NCI-H2107 (cell line): Measurements from ENCODE around the gene HS6ST1.

Experiments
- DNase-seq: peaks from one replicate; lab custom pipeline; 2025; lab: John Stamatoyannopoulos, UW

The HS6ST1 gene

DNA sequence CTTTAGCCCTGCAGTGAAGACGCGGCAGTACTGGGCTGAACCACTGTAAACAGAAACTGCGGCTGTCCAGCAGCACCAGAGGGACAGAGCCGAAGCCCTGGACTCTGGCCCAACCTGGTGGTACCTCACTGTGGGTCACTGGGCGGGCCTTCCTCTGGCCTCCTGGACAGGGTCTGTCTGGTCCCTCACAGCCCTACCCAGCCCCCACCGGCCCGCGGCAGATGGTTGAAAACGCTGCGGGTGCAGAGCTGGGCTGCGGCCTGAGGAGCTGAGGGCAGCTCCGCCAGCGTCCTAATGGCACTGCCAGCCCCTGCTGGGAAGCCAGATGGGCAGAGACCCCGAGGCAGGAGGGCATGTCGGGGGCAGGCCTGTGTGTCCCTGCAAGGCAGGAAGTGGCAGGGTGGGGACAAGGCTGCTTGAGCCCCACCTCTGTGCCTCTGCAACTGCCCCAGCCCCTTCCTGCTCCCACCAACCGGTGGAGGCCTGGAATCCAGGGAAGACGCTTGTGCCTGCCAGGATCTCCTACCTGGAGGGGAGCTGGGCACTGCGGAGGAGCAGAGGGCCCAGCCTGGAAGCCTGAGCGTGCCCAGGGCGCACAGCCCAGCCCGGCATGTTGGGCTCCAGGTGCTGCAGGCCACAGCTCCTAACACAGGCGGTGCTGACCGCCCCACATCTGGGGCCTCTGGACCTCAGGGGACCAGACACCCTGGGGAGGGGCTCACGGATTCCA is 36.3 kb downstream of the HS6ST1 start:
- DNase-seq = no peak

DNA sequence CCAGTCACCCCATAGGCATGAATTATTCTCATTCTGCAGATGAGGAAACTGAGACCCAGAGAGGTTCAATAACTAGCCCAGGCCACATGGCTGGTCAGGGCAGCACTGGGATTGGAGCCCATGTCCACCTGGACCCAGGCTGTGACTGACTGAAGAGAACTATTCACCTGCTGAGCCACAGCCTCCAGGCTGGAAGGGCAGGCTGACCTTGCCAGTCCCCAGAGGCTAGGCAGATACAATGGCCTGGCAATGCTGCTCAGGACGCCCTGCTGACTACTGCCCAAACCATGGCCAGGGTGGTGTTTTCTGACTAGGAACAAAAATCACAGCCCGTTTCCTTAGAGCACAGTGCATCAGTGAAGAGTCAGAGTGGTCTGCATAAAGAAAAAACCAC is 36.8 kb downstream of the HS6ST1 start:
- no peak for DNase-seq

DNA sequence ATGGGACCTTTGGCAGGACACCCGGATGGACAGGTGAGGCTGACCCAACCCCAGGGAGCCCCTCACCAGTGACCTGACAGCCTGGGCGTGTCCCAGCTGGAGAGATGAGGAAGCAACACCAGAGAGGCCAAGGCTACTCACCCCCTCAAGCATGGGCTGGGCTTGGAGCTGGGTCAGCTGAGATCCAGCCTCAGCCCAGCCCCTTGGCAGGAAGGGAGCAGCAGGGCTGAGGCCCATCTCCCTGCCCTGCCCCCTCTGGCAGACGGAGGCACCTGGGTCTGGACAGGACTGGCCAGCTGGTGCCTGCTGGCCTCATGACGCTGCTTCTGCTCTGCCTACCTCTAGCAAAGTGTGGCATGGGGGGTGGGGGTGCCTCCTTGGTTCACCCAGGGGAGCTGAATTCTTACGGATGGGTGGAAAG is 37.8 kb downstream of the HS6ST1 start:
- no peak for DNase-seq

DNA sequence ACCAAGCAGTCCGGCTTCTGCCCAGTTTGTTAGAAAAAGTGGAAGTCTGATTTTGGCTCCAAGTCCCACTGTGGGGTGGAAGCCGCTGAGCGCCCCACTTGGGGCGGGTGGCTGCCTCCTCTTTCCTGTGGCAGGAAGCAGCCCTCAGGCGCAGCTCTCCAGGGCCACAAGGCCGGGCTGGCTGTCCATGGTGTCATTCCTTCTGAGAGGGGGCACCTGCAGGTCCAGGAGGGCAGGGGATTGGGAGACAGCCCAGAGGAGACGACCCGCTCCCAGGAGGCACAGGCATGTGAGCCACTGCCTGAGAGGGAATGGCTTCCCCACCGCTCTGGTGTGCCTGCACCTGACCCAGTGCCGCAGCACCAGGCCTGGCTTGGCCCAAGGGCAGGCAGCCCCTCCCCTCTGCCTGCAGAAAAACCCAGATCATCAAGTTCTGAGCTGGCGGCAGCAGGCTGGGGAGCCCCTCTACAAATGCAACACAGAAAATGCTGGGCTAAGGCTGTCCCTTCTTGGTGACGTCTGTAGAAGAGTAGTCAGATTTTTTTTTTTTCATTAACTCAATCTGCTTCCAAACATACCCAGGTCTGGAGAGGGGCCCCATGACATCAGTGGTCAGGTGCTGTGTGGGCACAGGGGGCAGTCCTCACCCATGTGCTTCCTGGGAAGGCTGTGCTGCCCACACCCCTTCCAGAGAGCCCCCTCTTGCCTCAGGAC is 38.4 kb downstream of the HS6ST1 start:
- no peak for DNase-seq

DNA sequence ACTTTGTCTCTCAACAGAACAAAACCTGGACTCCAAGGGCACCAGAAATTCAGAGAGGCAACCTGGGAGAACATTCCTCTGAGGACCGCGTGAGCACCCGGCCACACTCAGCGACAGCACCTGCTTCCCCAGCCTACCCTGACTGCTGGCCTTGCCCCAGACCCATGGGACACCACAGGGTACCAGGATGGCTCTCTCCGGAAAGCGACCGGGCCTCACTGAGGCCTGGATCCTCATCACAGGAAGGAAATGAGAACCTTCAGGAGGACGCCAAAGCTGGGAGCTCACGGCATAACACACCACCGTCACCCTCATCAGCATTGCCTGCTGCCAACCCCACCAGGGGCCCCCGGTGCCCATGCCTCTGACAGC is 38.9 kb downstream of the HS6ST1 start:
- DNase-seq = no peak

DNA sequence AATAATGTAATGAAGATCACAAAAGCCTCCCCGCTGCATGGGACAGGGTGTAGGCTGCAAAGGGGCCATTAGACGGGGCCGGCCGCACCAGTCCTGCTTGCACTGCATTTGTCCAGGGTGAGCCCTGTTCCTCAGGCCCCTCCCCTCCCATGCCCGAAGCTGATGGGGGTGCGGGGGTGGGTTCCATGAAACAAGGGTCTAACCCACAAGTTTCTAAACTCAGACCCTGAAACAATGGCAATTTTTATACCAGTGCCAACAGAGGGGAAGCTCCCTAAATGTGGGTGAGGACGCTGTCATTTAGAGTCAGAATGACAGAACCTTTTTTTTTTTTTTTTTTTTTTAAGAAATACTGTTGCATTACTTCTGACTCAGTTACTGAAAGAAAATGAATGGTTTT is 39.7 kb downstream of the HS6ST1 start:
- DNase-seq = no peak

DNA sequence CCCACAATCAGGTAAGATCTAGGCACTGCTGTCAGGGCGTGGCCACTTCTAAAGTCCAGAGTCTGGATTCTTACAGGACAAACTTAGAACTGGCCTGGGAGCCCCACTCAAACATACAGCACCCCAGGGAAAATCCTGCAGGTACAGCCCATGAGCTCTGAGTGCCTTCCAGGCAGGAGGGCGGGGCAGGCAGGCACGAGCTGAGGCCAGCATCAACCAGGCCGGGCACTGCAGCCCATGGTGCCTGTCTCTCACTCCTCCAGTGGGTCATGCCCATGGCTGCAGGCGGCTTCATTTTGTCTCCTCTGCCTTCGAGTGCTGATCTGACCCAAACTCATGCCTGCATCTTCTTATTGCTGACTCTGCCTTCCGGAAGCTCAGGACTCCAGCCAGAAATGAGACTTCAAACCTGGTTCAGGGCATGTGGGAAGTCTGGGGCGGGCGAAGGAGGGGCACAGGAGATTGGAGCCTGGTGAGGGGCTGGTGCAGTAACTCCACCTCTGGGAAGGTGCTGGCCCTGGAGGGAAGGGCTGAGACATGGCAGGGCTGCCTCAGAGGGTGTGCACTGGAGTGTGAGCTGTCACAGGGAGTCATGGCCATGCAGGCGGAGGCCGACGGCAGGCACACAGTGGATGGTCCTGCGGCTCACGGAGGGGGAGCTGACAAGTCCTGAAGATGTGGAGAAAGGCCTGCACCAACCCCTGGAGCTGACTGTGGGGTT is 40.5 kb downstream of the HS6ST1 start:
- DNase-seq = no peak

DNA sequence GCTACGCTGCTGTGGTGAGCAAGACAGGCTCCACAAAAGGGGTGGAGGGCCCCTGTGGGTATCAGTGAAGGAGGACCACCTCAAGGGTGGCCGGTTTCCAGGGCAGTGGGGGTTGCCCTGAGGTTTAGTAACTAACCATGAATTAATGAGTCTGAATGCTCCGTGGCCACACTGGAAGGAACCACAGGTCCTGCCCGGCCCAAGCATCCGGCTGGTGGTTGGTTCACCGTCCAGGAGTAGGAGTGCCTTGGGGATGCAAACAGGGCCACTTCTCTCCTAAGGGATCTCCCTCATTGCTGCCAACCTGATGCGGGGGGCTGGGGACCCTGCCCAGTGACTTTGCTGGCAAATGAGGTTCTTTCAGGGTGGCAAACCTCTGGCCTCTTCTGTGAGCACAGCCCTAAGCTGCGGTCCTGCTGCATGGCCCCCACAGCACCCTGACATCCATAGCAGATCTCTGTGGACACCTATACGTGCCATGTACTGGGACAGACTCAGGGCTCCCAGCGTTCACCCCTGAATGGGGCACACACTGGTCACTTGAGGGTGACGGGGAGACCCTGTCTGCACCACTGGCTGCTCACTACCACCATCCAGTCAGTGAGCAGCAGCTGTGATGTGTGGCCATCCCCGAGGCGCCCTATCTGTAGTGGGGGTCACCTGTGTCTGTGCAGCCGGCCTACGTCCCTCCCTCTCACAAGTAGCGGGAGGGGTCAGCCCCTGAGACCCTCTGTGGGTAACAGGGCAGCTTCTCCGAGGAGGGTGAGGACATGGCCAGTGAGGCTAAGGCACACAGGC is 41.6 kb downstream of the HS6ST1 start:
- no peak for DNase-seq

DNA sequence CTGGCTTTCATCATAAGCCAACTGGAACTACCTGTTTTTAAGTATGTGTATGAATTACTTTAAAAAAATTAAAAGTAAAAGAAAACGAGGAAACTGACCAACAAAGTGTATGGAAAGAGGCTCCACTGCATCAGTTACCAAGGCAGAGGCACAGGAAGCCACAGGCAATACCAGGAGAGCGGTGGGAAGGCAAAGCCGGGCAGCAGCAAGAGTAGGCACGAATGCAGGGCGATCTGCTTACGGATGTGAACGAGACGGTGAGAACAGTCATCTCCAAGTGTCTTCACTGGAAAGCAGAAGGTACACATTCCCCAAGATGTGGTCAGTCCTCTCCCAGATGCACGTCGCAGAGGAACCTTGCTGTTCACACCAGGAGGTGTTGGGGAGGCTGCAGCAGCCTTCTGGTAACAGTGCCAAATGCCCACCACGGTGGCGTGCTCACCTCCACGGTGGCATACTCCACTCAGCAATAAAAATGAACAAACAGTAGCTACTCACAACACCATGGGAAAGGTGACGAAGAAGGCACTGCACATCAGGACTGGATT is 43.1 kb downstream of the HS6ST1 start:
- no peak for DNase-seq

DNA sequence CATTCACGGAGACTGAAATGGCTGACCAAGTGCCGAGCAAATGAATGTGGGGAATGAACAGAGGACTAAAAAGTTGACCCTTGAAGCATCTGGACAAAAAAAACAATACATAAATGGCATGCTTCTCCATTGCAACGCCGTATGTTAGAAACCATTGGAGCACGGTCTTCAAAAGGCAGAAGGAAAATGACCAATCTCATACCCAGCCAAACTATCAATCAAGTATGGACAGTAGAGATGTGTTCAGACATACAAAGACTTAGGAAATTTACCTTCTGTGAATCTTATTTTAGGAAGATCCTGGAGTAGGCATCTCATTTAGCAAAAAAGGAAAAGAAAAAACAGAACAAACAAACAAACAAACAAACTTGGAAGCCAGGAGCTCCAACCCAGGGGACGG is 44.5 kb downstream of the HS6ST1 start:
- DNase-seq = no peak

DNA sequence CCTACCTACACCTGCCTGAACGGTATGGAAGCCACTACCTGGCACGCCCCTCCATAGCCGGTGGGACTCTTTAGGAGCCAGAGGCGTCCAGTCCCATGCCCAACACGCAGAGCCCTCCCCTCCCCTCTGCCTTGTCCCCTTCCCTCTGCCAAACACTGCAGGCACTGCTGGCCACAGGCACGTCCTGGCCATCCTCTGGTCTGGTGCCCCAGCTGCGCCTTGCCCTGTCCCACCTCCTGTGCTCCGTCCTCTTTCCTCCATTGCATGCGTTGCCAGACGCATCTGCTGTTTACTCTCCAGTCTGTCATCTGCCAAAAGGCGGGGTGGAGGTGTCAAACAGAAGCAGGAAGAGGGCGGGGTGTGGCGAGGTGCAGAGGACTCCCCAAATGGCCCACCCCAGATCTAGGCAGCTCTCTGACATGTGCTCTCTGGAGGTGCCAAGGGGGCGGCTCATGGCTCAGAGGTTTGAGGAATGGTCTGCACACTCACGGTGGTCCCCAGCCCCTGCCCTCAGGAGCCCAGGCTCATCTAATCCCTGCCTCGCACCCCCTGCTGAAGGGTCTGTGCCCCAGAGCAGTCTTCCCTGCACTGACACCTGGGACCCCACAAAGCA is 45.1 kb downstream of the HS6ST1 start:
- no peak for DNase-seq

DNA sequence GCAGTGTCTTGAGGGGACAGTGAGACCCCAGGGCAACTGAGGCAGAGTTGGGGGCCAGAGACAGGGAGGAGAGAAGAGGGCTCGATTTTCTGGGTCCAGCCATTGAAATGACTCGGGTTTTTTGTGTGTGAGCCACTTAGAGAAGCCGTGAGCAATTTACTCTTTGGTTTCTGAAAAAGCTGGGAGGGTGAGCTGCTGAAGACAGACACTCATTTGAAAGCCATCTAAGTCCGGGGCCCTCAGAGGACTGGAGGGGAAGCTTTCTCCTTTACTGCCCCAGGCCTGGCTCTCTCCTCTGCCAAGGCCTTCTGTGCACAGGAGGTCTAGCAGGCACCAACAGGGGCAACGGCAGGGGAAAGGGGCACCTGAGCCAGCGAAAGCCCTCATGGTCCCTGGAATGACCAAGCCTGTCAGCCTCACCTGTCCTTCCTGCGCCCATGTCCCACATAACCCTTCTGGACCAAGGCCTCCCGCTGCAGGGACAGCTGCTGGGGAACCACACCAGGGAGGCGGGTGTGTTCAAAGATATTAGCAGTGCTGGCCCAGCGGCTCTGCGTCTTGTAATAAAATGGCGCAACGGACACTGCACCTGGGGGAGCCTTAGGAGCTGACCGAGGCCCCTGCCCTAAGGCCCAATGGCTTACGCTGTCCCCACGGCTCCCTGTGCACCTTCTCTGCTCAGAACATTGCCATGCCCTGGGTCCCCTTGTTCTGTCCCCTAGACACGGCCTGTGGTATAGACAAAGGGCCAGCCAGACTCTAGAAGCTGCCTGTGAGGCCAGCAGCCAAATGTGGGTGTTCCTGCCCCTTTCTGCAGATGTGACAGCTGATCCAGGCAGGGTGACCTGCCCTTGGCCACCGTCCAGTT is 45.8 kb downstream of the HS6ST1 start:
- no peak for DNase-seq

DNA sequence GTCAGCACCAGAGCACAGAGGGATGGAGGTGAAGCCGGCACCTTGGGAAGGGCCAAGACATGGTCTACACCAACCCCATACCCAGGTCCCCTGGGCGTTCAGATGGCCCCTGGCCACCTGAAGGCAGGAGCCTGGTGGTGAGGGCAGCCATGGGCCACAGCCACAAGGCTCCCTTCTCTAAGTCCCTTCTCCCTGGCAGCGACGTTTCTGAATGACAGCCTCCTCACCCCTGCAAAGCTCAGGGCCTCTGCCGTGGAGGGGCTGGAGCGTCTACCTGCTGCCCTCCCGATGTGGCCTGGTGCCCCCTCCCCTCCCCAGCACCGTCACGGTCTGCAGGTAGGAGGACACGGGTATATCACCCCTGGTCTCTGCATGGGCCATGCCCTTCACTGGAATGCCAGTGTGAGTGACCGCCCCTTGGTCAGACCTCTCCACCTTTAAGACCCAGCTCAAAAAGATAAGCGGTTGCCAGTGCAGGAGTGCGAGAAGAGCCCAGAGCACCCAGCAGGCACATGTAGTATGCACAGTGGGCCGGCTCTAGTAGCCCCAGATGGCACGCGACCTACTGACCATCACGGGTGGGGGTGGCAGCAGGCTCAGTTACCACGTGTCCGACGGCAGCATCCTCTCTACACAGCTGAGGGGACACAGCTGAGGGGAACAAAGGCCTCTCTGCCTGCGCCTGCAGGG is 46.6 kb downstream of the HS6ST1 start:
- no peak for DNase-seq

DNA sequence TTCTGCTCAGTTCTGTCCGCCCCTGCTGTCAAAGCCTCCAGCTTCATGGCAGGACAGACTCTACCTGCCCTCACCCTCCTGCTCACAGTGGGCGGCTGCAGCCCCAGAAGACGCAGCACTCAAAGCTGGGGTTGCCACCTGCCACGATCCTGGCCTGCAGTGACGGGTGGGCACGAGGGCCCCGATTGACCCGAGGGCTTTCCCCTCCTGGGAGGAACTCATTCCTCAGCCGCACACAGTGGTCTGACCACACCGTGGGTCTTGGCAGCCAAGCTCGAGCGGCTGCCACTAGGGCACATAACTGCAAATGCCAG is 47.1 kb downstream of the HS6ST1 start:
- no peak for DNase-seq

DNA sequence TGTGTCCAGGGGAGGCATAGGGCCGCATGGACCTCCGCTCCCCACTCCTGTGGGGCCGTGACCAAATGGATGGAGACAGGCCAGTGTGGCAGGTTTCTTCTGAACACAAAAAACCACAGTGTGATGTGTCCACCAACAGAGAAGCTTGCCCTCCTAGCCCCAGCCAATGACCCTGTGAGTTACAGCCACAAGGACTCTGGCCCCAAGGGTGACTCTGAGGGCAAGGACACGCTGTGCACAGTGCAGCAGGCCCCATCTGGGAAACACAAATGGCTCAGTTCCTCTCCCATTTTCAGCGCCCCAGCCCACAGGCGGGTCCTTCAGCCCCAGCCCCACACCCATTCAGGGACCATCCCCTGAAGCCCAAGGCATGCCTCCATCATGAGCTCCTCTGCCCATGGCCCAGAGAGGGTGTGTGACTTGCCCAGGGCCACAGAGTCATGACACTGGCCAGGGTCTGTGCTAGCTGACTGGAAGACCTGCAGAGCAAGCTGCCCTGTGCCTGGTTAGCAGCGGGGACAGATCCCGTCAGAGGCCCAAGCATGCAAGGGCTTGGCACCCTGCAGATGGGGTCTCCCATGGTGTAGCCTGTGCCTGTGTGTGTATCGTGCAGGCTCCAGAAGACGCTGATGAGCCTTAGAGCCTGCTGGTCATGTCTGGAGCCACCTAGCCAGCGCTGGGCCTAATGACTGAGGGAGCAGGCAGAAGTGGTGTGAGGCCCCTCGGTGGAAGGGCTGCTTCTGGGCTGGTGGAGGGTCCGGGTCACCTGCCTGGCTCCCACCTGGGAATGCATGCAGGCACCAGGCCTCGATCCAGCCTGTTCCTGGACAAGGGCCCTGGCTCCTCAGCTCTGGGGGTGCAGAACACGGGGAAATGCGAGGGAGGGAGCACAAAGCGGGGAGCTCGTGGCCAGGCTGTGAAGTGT is 47.7 kb downstream of the HS6ST1 start:
- DNase-seq = no peak

DNA sequence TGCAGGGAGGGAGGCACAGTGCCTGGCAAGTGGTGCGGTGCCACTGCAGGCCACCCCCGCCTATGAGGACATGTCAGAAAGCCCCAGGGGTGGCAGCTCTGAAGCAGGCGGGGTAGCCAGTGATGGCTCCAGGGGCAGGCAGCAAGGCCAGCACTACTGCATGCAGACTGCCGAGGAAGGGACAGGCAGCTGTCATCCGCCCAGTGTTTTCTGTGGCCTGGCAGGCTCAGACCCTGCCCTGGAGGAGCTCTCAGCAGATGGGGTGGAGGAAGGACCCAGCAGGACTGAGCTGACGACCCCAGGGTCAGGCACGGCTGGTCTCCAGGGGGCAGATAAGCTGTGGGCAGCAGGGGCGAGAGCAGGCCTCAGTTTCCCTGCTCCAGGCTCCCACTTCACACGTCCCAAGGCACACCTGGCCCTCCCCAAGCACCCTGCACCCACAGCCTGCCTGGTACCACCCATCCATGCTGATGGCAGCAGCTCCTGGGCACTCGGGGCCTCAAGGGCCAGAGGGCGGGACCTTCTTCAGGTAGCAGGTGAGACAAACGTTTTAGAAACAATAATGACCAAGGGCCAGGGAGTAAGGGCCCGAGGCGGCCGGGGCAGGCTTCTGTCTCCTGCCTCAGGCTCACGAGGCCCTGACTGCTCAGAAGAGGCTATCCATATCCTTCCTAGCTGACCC is 48.5 kb downstream of the HS6ST1 start:
- no peak for DNase-seq

DNA sequence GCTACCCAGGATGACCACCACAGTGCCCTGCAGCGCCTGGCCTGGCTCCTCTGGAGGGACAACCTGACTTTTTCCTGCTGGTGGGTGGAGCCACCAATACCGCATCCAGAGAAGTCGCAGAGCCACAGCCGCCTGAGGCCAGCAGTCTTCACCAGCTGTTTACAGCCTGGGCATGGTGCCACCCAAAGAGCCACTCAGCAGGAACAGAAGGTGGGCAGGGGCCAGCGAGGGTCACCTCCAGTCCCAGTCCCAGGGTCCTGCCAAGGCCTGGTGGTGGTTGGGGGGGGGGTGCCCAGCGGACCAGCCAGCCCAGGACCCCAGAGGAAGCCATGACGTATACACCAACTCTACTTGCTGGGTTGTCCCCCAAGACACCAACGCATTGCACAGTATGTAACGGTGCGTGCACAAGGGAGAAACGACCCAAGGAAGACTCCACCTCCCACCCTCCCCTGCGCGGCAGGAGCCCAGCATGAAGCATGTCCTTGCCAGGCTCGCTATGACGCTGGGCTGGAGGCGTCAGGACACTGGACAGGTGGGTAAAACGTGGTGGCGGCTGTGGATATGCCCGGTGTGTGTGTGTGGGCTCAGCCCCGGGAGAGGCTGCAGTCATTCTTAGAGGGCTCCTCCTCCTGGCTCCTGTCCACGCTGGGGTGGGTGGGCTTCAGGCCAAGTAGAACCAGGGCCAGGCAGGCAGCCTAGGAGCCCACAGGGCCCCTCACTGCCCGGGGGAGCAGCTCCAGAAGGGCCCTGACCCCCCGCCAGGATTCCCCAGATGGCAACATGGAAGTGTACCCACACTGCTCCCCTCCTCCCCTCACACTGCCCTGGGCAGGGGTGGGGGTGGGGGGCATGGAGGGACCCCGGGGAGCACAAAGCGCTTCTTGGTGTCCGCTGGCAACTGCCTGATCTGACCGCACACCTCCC is 49.3 kb downstream of the HS6ST1 start:
- DNase-seq = no peak
